Measurements from ENCODE around the gene PROM2. TPM values are rescaled to one million over a fixed set of nuclear protein-coding genes. Genes with fewer than 3 reads are reported as not detected.
A peak's percentile ranks its signal among the peaks of the same experiment; 100 is the strongest.

PROM2 gene
- total and polyA plus RNA-seq, 2 donors from 2014 or later, result 55.6 to 65.6 TPM

- Histone ChIP-seq H3K4me1 (ENCODE audit: control insufficient read depth in 2 of 3, insufficient read depth in 2 of 3, low read depth in 1 of 3, low read length in 3 of 3) (peaks cover 0 to 19% (median 15%) of the 10 kb centered on the region in 3 donors), H3K27me3 (ENCODE audit: control insufficient read depth, insufficient read depth, low read length) (no peaks in the 10 kb centered on the region), H3K4me3 (ENCODE audit: low read length in 3 of 3) (peak within 1 kb of the TSS in 1 of 3 donors; percentile 35), H3K9me3 (ENCODE audit: control insufficient read depth in 2 of 3, insufficient read depth in 1 of 3, low read length in 3 of 3) (no peaks in the 10 kb centered on the region), H3K27ac (ENCODE audit: low read depth in 2 of 2, low read length in 2 of 2) (peak within 1 kb of the TSS; percentile 74 to 80), H3K9ac (ENCODE audit: low read length in 3 of 3) (peak within 1 kb of the TSS in 1 of 3 donors; percentile 56), H3K36me3 (ENCODE audit: control insufficient read depth in 2 of 3, insufficient read depth in 3 of 3, low read length in 3 of 3) (no peaks in the 10 kb centered on the region)
- intact Hi-C loops (cut with DNase I), result no loop called here
- no peak for TF ChIP-seq CTCF (IDR thresholded peaks at IDR 0.05; ENCODE audit: borderline replicate concordance, extremely low read depth, insufficient read depth)
- DNase-seq (peak in 3 of 5 donors; percentile 68 to 81 (median 76)), FAIRE-seq (no peak)
Observed at GRCh38 chr2:95296880-95297487, 22.7 kb downstream of the PROM2 start, which contains the start of gene KCNIP3. TSS of gene KCNIP3 (plus strand) at chr2:95297347. CDS start at chr2:95297439, 92 bp downstream.

GRCh38 chr2:95297639-95298395 lies 23.6 kb downstream of the PROM2 start:
- Histone ChIP-seq H3K36me3 (ENCODE audit: control insufficient read depth in 2 of 3, insufficient read depth in 3 of 3, low read length in 3 of 3) (no peaks in the 10 kb centered on the region), H3K27ac (ENCODE audit: low read depth in 2 of 2, low read length in 2 of 2) (peak overlapping the region; percentile 32 to 74), H3K4me1 (ENCODE audit: control insufficient read depth in 2 of 3, insufficient read depth in 2 of 3, low read depth in 1 of 3, low read length in 3 of 3) (peaks cover 0 to 20% (median 17%) of the 10 kb centered on the region in 3 donors), H3K9me3 (ENCODE audit: control insufficient read depth in 2 of 3, insufficient read depth in 1 of 3, low read length in 3 of 3) (no peaks in the 10 kb centered on the region), H3K27me3 (ENCODE audit: control insufficient read depth, insufficient read depth, low read length) (no peaks in the 10 kb centered on the region), H3K9ac (ENCODE audit: low read length in 3 of 3) (peak overlapping the region in 1 of 3 donors; percentile 56), H3K4me3 (ENCODE audit: low read length in 3 of 3) (peak overlapping the region in 1 of 3 donors; percentile 35)
- intact Hi-C loops (cut with DNase I), result no loop called here
- TF ChIP-seq CTCF (IDR thresholded peaks at IDR 0.05; ENCODE audit: borderline replicate concordance, extremely low read depth, insufficient read depth), result no peak
- peak in 1 of 5 donors; percentile 58 for DNase-seq
- no peak for FAIRE-seq

- no peak overlapping the region for H3K9ac ChIP-seq (ENCODE audit: low read length in 3 of 3)
- FAIRE-seq, result no peak
- no peaks in the 10 kb centered on the region for H3K36me3 ChIP-seq (ENCODE audit: control insufficient read depth in 2 of 3, insufficient read depth in 3 of 3, low read length in 3 of 3)
- TF ChIP-seq CTCF (IDR thresholded peaks at IDR 0.05; ENCODE audit: borderline replicate concordance, extremely low read depth, insufficient read depth), result no peak
- H3K4me3 ChIP-seq (ENCODE audit: low read length in 3 of 3), result peak overlapping the region in 1 of 3 donors; percentile 35
- no peak for DNase-seq
- H3K4me1 ChIP-seq (ENCODE audit: control insufficient read depth in 2 of 3, insufficient read depth in 2 of 3, low read depth in 1 of 3, low read length in 3 of 3), result peaks cover 0 to 26% (median 17%) of the 10 kb centered on the region in 3 donors
- H3K27ac ChIP-seq (ENCODE audit: low read depth in 2 of 2, low read length in 2 of 2), result no peak overlapping the region
- no peaks in the 10 kb centered on the region for H3K9me3 ChIP-seq (ENCODE audit: control insufficient read depth in 2 of 3, insufficient read depth in 1 of 3, low read length in 3 of 3)
- H3K27me3 ChIP-seq (ENCODE audit: control insufficient read depth, insufficient read depth, low read length), result no peaks in the 10 kb centered on the region
- intact Hi-C loops (cut with DNase I), result no loop called here
Observed at GRCh38 chr2:95298486-95299111, 24.4 kb downstream of the PROM2 start.
